HepG2 (cell line): ENCODE measurements around the gene CD109. TPM values are rescaled to one million over a fixed set of nuclear protein-coding genes. Genes with fewer than 3 reads are reported as not detected.

ENCODE experiments used
- CENPX ChIP-seq: sonication (generic); formaldehyde crosslinking; IDR thresholded peaks from 2 replicates; pipeline ENCODE4 v1.9.0; 2021; ENCODE audit warnings: mild to moderate bottlenecking, missing genetic modification reagents, moderate library complexity
- EED ChIP-seq: sonication (generic); formaldehyde crosslinking; IDR thresholded peaks from 2 replicates; pipeline ENCODE4 v1.5.0; 2020; ENCODE audit warnings: mild to moderate bottlenecking, missing genetic modification reagents
- GTF3A ChIP-seq: sonication (generic); formaldehyde crosslinking; conservative IDR thresholded peaks from 2 replicates; pipeline ENCODE4 v1.4.0; 2020; ENCODE audit warnings: mild to moderate bottlenecking, missing genetic modification reagents
- HOXD1 ChIP-seq: sonication (generic); formaldehyde crosslinking; IDR thresholded peaks from 2 replicates; pipeline ENCODE4 v1.5.0; 2020; ENCODE audit warnings: missing genetic modification reagents
- PHF8 ChIP-seq: sonication (generic); formaldehyde crosslinking; IDR thresholded peaks from 2 replicates; pipeline ENCODE4 v1.5.0; 2020; ENCODE audit warnings: missing genetic modification reagents
- POLR2AphosphoS2 ChIP-seq: IDR thresholded peaks from 2 replicates; pipeline ENCODE4 v1.6.1; 2011; ENCODE audit warnings: low read depth, low read length, improper control_type of control experiment
- RBFOX2 ChIP-seq: fragments of 200-400 bp; formaldehyde crosslinking; IDR thresholded peaks from 2 replicates; pipeline ENCODE4 v1.6.1; 2017; ENCODE audit warnings: low read depth, mild to moderate bottlenecking, low read length
- SALL1 ChIP-seq: sonication (generic); formaldehyde crosslinking; IDR thresholded peaks from 2 replicates; pipeline ENCODE4 v1.8.0; 2022; ENCODE audit warnings: mild to moderate bottlenecking, missing genetic modification reagents
- SPEN ChIP-seq: sonication (generic); formaldehyde crosslinking; IDR thresholded peaks from 2 replicates; pipeline ENCODE4 v1.5.1; 2020; ENCODE audit warnings: low read depth, mild to moderate bottlenecking, missing genetic modification reagents
- SRSF4 ChIP-seq: fragments of 200-400 bp; formaldehyde crosslinking; IDR thresholded peaks from one replicate; pipeline ENCODE4 v1.6.1; 2018; ENCODE audit warnings: mild to moderate bottlenecking, low read depth, low read length, moderate library complexity; ENCODE audit not compliant: poor library complexity, severe bottlenecking
- TRIM24 ChIP-seq: sonication (generic); formaldehyde crosslinking; IDR thresholded peaks from 2 replicates; pipeline ENCODE4 v1.8.0; 2022; ENCODE audit warnings: mild to moderate bottlenecking, missing genetic modification reagents
- TSC22D2 ChIP-seq: sonication (generic); formaldehyde crosslinking; IDR thresholded peaks from 2 replicates; pipeline ENCODE4 v1.5.1; 2020; ENCODE audit warnings: missing genetic modification reagents, mild to moderate bottlenecking, borderline replicate concordance
- ZC3H13 ChIP-seq: sonication (generic); formaldehyde crosslinking; IDR thresholded peaks from 2 replicates; pipeline ENCODE4 v1.8.1; 2023; ENCODE audit warnings: mild to moderate bottlenecking, missing genetic modification reagents, moderate library complexity
- ZFP36L1 ChIP-seq: sonication (generic); formaldehyde crosslinking; IDR thresholded peaks from 2 replicates; pipeline ENCODE4 v1.8.0; 2022; ENCODE audit warnings: mild to moderate bottlenecking, missing genetic modification reagents, moderate library complexity
- ZFX ChIP-seq: sonication (generic); formaldehyde crosslinking; IDR thresholded peaks from 2 replicates; pipeline ENCODE4 v1.4.0; 2020; ENCODE audit warnings: mild to moderate bottlenecking, low read depth, missing genetic modification reagents, moderate library complexity
- ZNF136 ChIP-seq: sonication (generic); formaldehyde crosslinking; IDR thresholded peaks from 2 replicates; pipeline ENCODE4 v1.8.1; 2022; ENCODE audit warnings: low read depth, mild to moderate bottlenecking, moderate library complexity, missing genetic modification reagents
- ZNF335 ChIP-seq: sonication (generic); formaldehyde crosslinking; IDR thresholded peaks from 2 replicates; pipeline ENCODE4 v1.4.0; 2020; ENCODE audit warnings: missing genetic modification reagents
- ZNF354B ChIP-seq: sonication (generic); formaldehyde crosslinking; IDR thresholded peaks from 2 replicates; pipeline ENCODE4 v1.8.0; 2022; ENCODE audit warnings: mild to moderate bottlenecking, missing genetic modification reagents
- ZNF496 ChIP-seq: sonication (generic); formaldehyde crosslinking; IDR thresholded peaks from 2 replicates; pipeline ENCODE4 v1.8.1; 2023; ENCODE audit warnings: mild to moderate bottlenecking, moderate library complexity, missing genetic modification reagents; ENCODE audit not compliant: insufficient replicate concordance
- ZNF547 ChIP-seq: sonication (generic); formaldehyde crosslinking; IDR thresholded peaks from 2 replicates; pipeline ENCODE4 v1.5.1; 2020; ENCODE audit warnings: mild to moderate bottlenecking, missing genetic modification reagents
- ZNF577 ChIP-seq: sonication (generic); formaldehyde crosslinking; IDR thresholded peaks from 2 replicates; pipeline ENCODE4 v1.4.0; 2020; ENCODE audit warnings: mild to moderate bottlenecking, low read depth, missing genetic modification reagents, borderline replicate concordance
- ZNF746 ChIP-seq: sonication (generic); formaldehyde crosslinking; IDR thresholded peaks from 2 replicates; pipeline ENCODE4 v1.8.0; 2022; ENCODE audit warnings: mild to moderate bottlenecking, missing genetic modification reagents
- ZNF790 ChIP-seq: sonication (generic); formaldehyde crosslinking; IDR thresholded peaks from 2 replicates; pipeline ENCODE4 v1.8.0; 2022; ENCODE audit warnings: missing genetic modification reagents, mild to moderate bottlenecking, borderline replicate concordance
- ZXDC ChIP-seq: sonication (generic); formaldehyde crosslinking; IDR thresholded peaks from 2 replicates; pipeline ENCODE4 v1.5.0; 2020; ENCODE audit warnings: mild to moderate bottlenecking, missing genetic modification reagents
- polyA plus RNA-seq, 8 experiments: library from polyadenylated mRNA; depleted of rRNA in 3 of 8; stranded (reverse) in 7 of 8; unstranded in 1 of 8; fragments of >200 nt; fragmentation: Illumina TruSeq in 4 of 8; extraction: Trizol in 4 of 8; gene quantifications; 2 replicates each; pipeline versions ENCODE4 v1.2.1 to v1.2.3, GENCODE V29; 2011 to 2016; ENCODE audit warnings: low read depth in 4 of 8, missing spikeins in 1 of 8, mixed read lengths in 1 of 8; ENCODE audit not compliant: insufficient read depth in 1 of 8
- total RNA-seq, 5 experiments: library from RNA; depleted of rRNA; stranded (reverse); fragments of >200 nt; fragmentation: Illumina TruSeq; extraction: Trizol; gene quantifications; 2 replicates each; pipeline ENCODE4 v1.2.3, GENCODE V29; 2016; ENCODE audit warnings: low read depth in 1 of 5
- TF ChIP-seq, protein P1 (sequence below): sonication (generic); formaldehyde crosslinking; conservative IDR thresholded peaks from 2 replicates; pipeline ENCODE4 v1.4.0; 2020; ENCODE audit warnings: missing genetic modification reagents
- TF ChIP-seq, protein P2 (sequence below): sonication (generic); formaldehyde crosslinking; IDR thresholded peaks from 2 replicates; pipeline ENCODE4 v1.5.0; 2020; ENCODE audit warnings: missing genetic modification reagents, mild to moderate bottlenecking, borderline replicate concordance

CD109 gene
- total and polyA plus RNA-seq, 2 of the 13 experiments (the other 11 are each of a cell fraction or from before 2014, with no cell fraction given) = 0.93 to 2.1 TPM

DNA sequence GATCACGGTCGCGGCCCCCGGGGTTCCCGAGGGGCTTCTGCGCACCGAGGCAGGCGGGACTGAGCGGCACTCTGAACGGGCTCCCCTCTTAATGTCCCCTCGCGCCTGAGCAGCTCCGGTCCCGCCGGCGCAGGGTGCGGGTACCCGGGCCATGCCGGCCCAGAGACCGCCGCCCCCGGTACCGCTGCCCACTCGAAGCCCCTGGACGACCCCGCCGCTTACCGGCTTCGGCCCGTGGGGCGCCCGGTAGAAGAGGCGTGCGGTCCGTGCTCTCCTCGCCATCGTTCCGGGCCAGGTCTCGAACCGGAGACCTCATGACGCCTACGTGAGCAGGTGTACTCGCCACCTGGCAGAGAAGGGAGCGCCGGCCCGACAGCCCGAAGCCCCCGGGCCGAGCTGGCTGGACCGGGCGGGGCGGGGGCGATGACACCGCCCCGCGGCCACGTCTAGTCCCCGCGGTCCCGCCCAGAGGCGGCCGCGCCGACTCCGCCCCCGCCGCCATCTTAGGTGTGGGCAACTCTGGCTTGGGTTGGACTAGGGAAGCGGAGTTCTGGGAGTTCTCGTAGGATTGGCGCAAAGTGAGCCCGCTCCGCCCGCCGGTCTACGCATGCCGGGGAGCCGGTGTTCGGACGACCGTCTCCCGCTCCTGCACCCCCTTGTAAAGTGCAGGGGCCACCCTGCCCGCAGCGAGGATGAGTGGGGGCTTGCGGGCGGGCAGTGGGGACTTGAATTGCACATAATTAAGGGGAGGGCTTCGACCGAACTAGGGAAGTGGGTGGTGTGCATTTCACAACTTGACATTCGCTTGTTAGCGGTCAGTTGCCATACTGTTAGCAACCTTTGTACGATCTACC, 42.2 kb upstream of the CD109 start, which contains the start of gene SLC17A5 (continued):
- TF ChIP-seq SPEN (CRISPR knock-in tag) (peak; percentile 51; the same call in 1 of the 2 replicates), TSC22D2 (CRISPR knock-in tag) (no peak), ZC3H13 (CRISPR knock-in tag) (no peak), PHF8 (CRISPR knock-in tag) (peak; percentile 91), ZFX (CRISPR knock-in tag) (peak; percentile 75), HOXD1 (CRISPR knock-in tag) (0 out of 2 replicates have a peak, but pooled peaks have one; percentile 11), ZNF790 (CRISPR knock-in tag) (no peak), SRSF4 (no peak), SALL1 (CRISPR knock-in tag) (peak; percentile 65), RBFOX2 (peak; percentile 90), ZXDC (no peak), ZNF335 (CRISPR knock-in tag) (peak; percentile 58; the same call in 1 of the 2 replicates), ZNF354B (CRISPR knock-in tag) (no peak), POLR2AphosphoS2 (no peak), ZNF746 (CRISPR knock-in tag) (0 out of 2 replicates have a peak, but pooled peaks have one; percentile 23), GTF3A (CRISPR knock-in tag) (no peak), ZFP36L1 (peak; percentile 86), EED (CRISPR knock-in tag) (peak; percentile 47; the same call in 1 of the 2 replicates), TRIM24 (no peak), ZNF577 (CRISPR knock-in tag) (no peak), CENPX (CRISPR knock-in tag) (no peak), ZNF547 (CRISPR knock-in tag) (peak; percentile 97), ZNF496 (CRISPR knock-in tag) (no peak), ZNF136 (peak; percentile 72; the same call in 1 of the 2 replicates)
- TF ChIP-seq, protein P1, sequence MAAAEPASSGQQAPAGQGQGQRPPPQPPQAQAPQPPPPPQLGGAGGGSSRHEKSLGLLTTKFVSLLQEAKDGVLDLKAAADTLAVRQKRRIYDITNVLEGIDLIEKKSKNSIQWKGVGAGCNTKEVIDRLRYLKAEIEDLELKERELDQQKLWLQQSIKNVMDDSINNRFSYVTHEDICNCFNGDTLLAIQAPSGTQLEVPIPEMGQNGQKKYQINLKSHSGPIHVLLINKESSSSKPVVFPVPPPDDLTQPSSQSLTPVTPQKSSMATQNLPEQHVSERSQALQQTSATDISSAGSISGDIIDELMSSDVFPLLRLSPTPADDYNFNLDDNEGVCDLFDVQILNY (CRISPR knock-in tag) = no peak; the same call in 1 of the 2 replicates
- TF ChIP-seq, protein P2, sequence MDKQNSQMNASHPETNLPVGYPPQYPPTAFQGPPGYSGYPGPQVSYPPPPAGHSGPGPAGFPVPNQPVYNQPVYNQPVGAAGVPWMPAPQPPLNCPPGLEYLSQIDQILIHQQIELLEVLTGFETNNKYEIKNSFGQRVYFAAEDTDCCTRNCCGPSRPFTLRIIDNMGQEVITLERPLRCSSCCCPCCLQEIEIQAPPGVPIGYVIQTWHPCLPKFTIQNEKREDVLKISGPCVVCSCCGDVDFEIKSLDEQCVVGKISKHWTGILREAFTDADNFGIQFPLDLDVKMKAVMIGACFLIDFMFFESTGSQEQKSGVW (CRISPR knock-in tag) = no peak
